RWPE1 (cell line): ENCODE results near the gene ZNF830.

Source experiments
- CTCF ChIA-PET: fragments of 350-600 bp; sonication (Branson Sonifier 250); formaldehyde crosslinking; extraction: SDS; loops from one replicate; lab custom pipeline; 2021; lab: Yijun Ruan, JAX
- POLR2A ChIA-PET: fragments of 400-600 bp; formaldehyde crosslinking; extraction: SDS; loops from one replicate; lab custom pipeline; 2020; ENCODE audit warnings: antibody characterized with exemption; ENCODE audit not compliant: low non-redundant PET; lab: Yijun Ruan, JAX
- DNase-seq: peaks from one replicate; pipeline ENCODE4 v3.0.0; 2012; ENCODE audit warnings: low spot score
- H3K27ac ChIP-seq: fragments of 450-650 bp; 2 replicates; pipeline ENCODE4 v1.5.1; 2017
- CTCF ChIP-seq: fragments of 450-650 bp; conservative IDR thresholded peaks from 2 replicates; pipeline ENCODE4 v1.5.1; 2017; ENCODE audit warnings: low read depth, mild to moderate bottlenecking

ZNF830 gene

GRCh38 chr17:34979650-34980352 is 18.5 kb downstream of the ZNF830 start:
- no peak for DNase-seq
- TF ChIP-seq CTCF: no peak
- ChIA-PET POLR2A (interaction anchor here (1.7 kb wide), 1 partner anchor 18 kb away, joined by 5 read pairs; the partner anchor contains the start of genes CCT6B and ZNF830), CTCF (interaction anchor here (0.6 kb wide), 1 partner anchor 78 kb away, joined by 3 read pairs; no protein-coding TSS in a partner anchor)
- peak overlapping the region; percentile 93 for H3K27ac ChIP-seq

GRCh38 chr17:34980353-34980680 is 19.0 kb downstream of the ZNF830 start, which contains the start of gene LIG3:
TSS of gene LIG3 (plus strand) at chr17:34980512. CDS start at chr17:34983006, 2,494 bp downstream.
- DNase-seq: peak; percentile 94
- ChIA-PET CTCF (interaction anchor here (0.6 kb wide), 1 partner anchor 154 kb away, joined by 3 read pairs; no protein-coding TSS in a partner anchor), POLR2A (interaction anchor here (1.7 kb wide), 1 partner anchor 19 kb away, joined by 5 read pairs; the partner anchor contains the start of genes CCT6B and ZNF830)
- peak within 1 kb of the TSS; percentile 93 for H3K27ac ChIP-seq
- TF ChIP-seq CTCF: no peak

GRCh38 chr17:34980681-34981537 is 19.6 kb downstream of the ZNF830 start:
- ChIA-PET POLR2A (interaction anchor here (0.5 to 1.7 kb wide), 2 partner anchors 19 to 74 kb away, joined by 3 to 5 read pairs; partner anchors contain the start of genes CCT6B and ZNF830), CTCF (interaction anchor here (0.6 to 1.6 kb wide), 5 partner anchors 154 to 561 kb away, joined by 3 to 6 read pairs (median 3); no protein-coding TSS in a partner anchor)
- TF ChIP-seq CTCF: peak; percentile 64
- peak overlapping the region; percentile 93 for H3K27ac ChIP-seq
- peak; percentile 82 for DNase-seq

- no peak for TF ChIP-seq CTCF
- POLR2A ChIA-PET: interaction anchor here (0.5 kb wide), 1 partner anchor 74 kb away, joined by 3 read pairs; no protein-coding TSS in a partner anchor
- no peak for DNase-seq
- CTCF ChIA-PET: interaction anchor here (0.6 to 1.6 kb wide), 3 partner anchors 137 to 562 kb away, joined by 3 to 6 read pairs (median 3); no protein-coding TSS in a partner anchor
- no peak overlapping the region for H3K27ac ChIP-seq
These were observed 20.4 kb downstream of the ZNF830 start for GRCh38 chr17:34981538-34982241.

GRCh38 chr17:34987232-34987631 is 25.9 kb downstream of the ZNF830 start:
- no peak overlapping the region for H3K27ac ChIP-seq
- POLR2A ChIA-PET: no interaction called here
- CTCF ChIA-PET: no interaction called here
- no peak for TF ChIP-seq CTCF
- DNase-seq: no peak
